ENCODE results near the gene CFAP91.

DNA sequence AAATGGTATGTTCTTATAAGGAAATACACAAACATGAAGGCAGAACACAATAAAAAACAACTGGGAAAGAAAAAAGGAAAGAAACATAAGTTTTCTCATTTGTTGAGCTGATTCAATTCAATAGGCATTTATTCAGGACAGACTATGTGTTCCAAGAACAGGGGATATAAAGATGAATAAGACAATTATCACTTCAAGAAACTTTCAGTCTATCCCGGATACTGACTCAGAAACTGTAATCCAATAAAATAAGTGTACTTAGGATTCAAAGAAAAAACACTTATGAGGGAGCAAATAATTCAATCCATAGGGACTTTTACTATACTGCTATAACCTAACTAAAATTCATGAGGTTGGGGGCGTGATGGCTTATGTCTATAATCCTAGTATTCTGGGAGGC, 38.9 kb upstream of the CFAP91 start:
- TF ChIP-seq, protein P1, sequence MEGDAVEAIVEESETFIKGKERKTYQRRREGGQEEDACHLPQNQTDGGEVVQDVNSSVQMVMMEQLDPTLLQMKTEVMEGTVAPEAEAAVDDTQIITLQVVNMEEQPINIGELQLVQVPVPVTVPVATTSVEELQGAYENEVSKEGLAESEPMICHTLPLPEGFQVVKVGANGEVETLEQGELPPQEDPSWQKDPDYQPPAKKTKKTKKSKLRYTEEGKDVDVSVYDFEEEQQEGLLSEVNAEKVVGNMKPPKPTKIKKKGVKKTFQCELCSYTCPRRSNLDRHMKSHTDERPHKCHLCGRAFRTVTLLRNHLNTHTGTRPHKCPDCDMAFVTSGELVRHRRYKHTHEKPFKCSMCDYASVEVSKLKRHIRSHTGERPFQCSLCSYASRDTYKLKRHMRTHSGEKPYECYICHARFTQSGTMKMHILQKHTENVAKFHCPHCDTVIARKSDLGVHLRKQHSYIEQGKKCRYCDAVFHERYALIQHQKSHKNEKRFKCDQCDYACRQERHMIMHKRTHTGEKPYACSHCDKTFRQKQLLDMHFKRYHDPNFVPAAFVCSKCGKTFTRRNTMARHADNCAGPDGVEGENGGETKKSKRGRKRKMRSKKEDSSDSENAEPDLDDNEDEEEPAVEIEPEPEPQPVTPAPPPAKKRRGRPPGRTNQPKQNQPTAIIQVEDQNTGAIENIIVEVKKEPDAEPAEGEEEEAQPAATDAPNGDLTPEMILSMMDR (IDR thresholded peaks at IDR 0.05; ENCODE audit: low read depth, low read length, missing input control): no peak
- no peak for TF ChIP-seq RAD21 (IDR thresholded peaks at IDR 0.05)
- TF ChIP-seq TAF1 (conservative IDR thresholded peaks at IDR 0.05): no peak
- no peak for TF ChIP-seq JUND (IDR thresholded peaks at IDR 0.05)
